Measurements from ENCODE around the gene PUS1. TPM values are rescaled to one million over a fixed set of nuclear protein-coding genes. Genes with fewer than 3 reads are reported as not detected.
A peak's percentile ranks its signal among the peaks of the same experiment; 100 is the strongest.

Gene PUS1
- total and polyA plus RNA-seq, 9 of the 15 experiments (the other 6 are each of a cell fraction or from before 2014, with no cell fraction given) = 1.9 to 90.8 (median 30.0) TPM

DNA sequence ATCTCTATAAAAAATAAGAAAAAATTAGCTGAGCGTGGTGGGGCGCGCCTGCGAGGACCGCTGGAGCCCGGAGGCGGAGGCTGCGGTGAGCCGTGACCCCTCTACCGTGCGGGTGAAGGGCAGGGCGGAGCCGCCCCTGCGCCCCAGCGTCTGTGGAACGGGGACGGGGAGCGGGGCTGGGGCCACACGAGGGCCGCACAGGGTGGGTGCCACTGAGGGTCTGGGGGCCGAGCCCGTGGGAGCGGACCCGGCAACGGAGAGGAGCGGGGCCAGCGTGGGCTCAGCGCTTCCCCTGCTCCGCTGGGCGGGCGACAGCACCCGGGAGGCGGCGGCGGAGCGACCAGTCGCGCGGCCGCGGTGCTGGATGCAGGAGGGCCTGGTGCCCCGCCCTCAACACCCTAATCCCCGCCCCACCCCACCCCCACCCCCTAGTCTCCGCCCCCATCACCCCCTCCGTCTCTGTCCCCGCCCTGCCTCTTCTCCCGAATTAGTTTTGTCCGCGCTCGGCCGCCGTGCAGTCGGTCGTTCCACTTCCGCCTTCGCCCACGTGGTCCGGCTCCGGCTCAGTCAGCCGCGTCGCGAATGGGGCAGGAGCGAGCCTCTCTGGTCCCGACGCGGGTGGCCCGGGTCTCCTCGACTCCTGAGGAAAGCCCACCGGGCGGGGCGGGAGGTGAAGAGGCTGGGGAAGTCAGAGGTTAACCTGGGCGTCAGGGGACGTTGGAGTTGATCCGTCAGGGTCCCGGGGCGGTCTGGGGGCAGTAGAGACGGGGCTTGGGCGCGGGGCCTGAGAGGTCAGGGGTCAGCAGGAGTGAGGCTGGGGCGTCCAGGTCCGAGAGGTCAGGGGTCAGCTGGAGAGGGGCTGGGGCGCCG is at the start of gene PUS1 (continued):
- TF ChIP-seq BCLAF1 (IDR thresholded peaks at IDR 0.05; ENCODE audit: borderline replicate concordance in 1 of 2, control insufficient read depth in 1 of 2, low read depth in 2 of 2, low read length in 1 of 2) (no peak), ZNF699 (CRISPR knock-in tag; IDR thresholded peaks at IDR 0.05; ENCODE audit: insufficient replicate concordance) (no peak), SMAD4 (CRISPR knock-in tag; conservative IDR thresholded peaks at IDR 0.05) (peak; percentile 68), ZSCAN32 (CRISPR knock-in tag; IDR thresholded peaks at IDR 0.05) (no peak), NFATC3 (IDR thresholded peaks at IDR 0.05) (no peak), ZNF830 (CRISPR knock-in tag; IDR thresholded peaks at IDR 0.05) (no peak), PHB2 (IDR thresholded peaks at IDR 0.05; ENCODE audit: low read depth) (no peak), BACH1 (tag; IDR thresholded peaks at IDR 0.05) (no peak), MAFK (IDR thresholded peaks at IDR 0.05; ENCODE audit: low read length) (no peak), MED1 (CRISPR knock-in tag; IDR thresholded peaks at IDR 0.05; ENCODE audit: borderline replicate concordance) (no peak), NBN (IDR thresholded peaks at IDR 0.05; ENCODE audit: low read depth) (0 out of 2 replicates have a peak, but pooled peaks have one; percentile 2), PREB (CRISPR knock-in tag; IDR thresholded peaks at IDR 0.05) (no peak), SFPQ (IDR thresholded peaks at IDR 0.05; ENCODE audit: low read depth, low read length) (no peak), TAF9B (IDR thresholded peaks at IDR 0.05; ENCODE audit: partially characterized antibody) (peak; percentile 81), CBX1 (IDR thresholded peaks at IDR 0.05; ENCODE audit: low read depth) (peak; percentile 43; the same call in 1 of the 2 replicates), ZFP36 (IDR thresholded peaks at IDR 0.05; ENCODE audit: low read depth, low read length, partially characterized antibody) (no peak), ZNF311 (CRISPR knock-in tag; IDR thresholded peaks at IDR 0.05) (no peak), SAP30 (IDR thresholded peaks at IDR 0.05; ENCODE audit: borderline replicate concordance, insufficient read depth, low read depth, low read length, poor library complexity, severe bottlenecking) (peak; percentile 99)
- TF ChIP-seq, protein P1, sequence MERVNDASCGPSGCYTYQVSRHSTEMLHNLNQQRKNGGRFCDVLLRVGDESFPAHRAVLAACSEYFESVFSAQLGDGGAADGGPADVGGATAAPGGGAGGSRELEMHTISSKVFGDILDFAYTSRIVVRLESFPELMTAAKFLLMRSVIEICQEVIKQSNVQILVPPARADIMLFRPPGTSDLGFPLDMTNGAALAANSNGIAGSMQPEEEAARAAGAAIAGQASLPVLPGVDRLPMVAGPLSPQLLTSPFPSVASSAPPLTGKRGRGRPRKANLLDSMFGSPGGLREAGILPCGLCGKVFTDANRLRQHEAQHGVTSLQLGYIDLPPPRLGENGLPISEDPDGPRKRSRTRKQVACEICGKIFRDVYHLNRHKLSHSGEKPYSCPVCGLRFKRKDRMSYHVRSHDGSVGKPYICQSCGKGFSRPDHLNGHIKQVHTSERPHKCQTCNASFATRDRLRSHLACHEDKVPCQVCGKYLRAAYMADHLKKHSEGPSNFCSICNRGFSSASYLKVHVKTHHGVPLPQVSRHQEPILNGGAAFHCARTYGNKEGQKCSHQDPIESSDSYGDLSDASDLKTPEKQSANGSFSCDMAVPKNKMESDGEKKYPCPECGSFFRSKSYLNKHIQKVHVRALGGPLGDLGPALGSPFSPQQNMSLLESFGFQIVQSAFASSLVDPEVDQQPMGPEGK (CRISPR knock-in tag; IDR thresholded peaks at IDR 0.05; ENCODE audit: borderline replicate concordance) = no peak
